Erythroblast (primary cell): ENCODE data around the gene KCNIP3.

ENCODE experiments used
- GATA1 ChIP-seq: IDR thresholded peaks from 2 replicates; pipeline ENCODE4 v1.6.1; 2011; ENCODE audit warnings: low read depth, mild to moderate bottlenecking, control low read depth, low read length, moderate library complexity
- POLR2A ChIP-seq: IDR thresholded peaks from 2 replicates; pipeline ENCODE4 v1.6.1; 2011; ENCODE audit warnings: mild to moderate bottlenecking, low read length

GRCh38 chr2:95353055-95353575, 56.0 kb downstream of the KCNIP3 start:
- no peak for TF ChIP-seq POLR2A
- no peak for TF ChIP-seq GATA1
